Endothelial cell of coronary artery (primary cell): ENCODE measurements around the gene ABCD2. TPM values are rescaled to one million over a fixed set of nuclear protein-coding genes. Genes with fewer than 3 reads are reported as not detected.

Source experiments
- total RNA-seq: library from RNA; depleted of rRNA; stranded (reverse); fragments of >200 nt; gene quantifications from 2 replicates; pipeline ENCODE4 v1.2.3, GENCODE V29; 2014

ABCD2 gene
- not detected in 2 replicates for total RNA-seq

DNA sequence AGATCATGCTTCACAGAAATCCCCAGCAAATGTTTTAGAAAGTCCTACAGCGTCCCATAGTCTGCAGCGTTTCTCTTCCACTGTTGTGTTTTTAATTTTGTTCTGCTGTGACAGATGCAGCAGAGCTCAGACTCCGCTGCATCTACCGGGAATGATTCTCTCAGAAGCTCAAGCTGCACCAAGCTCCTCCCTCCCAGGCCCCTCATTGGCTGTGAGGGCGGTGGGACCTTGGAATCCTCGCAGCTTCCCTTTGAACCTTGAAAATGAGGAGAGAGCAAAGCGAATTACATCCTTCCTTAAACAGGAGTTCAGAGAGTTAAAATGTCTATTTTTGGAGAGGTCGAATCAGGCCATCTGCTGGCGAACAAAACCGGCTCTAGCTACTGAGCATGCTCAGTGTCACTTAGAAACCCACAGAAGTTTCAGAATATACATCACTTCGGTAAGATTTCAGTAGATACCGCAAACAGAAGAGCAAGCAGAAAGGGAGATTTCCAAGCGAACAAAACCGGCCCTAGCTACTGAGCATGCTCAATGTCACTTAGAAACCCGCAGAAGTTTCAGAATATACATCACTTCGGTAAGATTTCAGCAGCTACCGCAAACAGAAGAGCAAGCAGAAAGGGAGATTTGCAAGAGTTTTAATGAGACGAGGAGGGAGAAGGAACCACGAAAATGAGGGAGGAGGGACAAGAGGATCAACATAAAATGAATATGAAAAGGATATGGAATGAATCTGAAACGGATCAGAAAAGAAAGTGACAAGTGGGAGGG lies at the start of gene ABCD2:
Gene ABCD2 (minus strand): TSS at position 144 of the 774 bp plus-strand sequence. CDS start 188 bp downstream, outside the sequence.

Other genes starting within 250 kb of the ABCD2 start
- 8.6 and 10.6 TPM in 2 replicates for gene KIF21A, start 176.7 kb downstream of the ABCD2 start, total RNA-seq